Forelimb muscle (tissue), 1 donor: ENCODE data around the gene SHB. TPM values are rescaled to one million over a fixed set of nuclear protein-coding genes. Genes with fewer than 3 reads are reported as not detected.
"Not testable (repeated sequence)": the region's sequence is repeated elsewhere in the genome, so short reads cannot be mapped to it uniquely, and the experiment has no call there.

Experiments
- DNase-seq: peaks from one replicate; pipeline ENCODE4 v3.0.0-alpha.2; 2013; ENCODE audit warnings: low read depth
- polyA plus RNA-seq: library from polyadenylated mRNA; unstranded; fragments of 120-200 nt; gene quantifications from one replicate; pipeline ENCODE4 v1.2.1, GENCODE V29; 2013; ENCODE audit not compliant: insufficient read length

SHB gene
- polyA plus RNA-seq, 1 donor = 5.9 TPM

GRCh38 chr9:37969558-37970300 lies 99.3 kb downstream of the SHB start:
- DNase-seq = no peak

GRCh38 chr9:37969130-37969529 lies 99.9 kb downstream of the SHB start:
- DNase-seq = no peak

GRCh38 chr9:37968228-37968701 lies 100.8 kb downstream of the SHB start:
- no peak for DNase-seq

GRCh38 chr9:37967761-37968080 lies 101.3 kb downstream of the SHB start:
- no peak for DNase-seq

- no peak for DNase-seq
Observed at GRCh38 chr9:37967014-37967760, 101.8 kb downstream of the SHB start.

GRCh38 chr9:37966412-37967013 lies 102.5 kb downstream of the SHB start:
- no peak for DNase-seq

- not testable (repeated sequence) for DNase-seq
Observed at GRCh38 chr9:37965676-37966345, 103.2 kb downstream of the SHB start.

GRCh38 chr9:37965116-37965515 lies 103.9 kb downstream of the SHB start:
- DNase-seq = no peak

GRCh38 chr9:37964740-37965081 lies 104.3 kb downstream of the SHB start:
- DNase-seq = no peak

GRCh38 chr9:37963936-37964739 lies 104.9 kb downstream of the SHB start:
- DNase-seq = peak; percentile 40

GRCh38 chr9:37961351-37961750 lies 107.7 kb downstream of the SHB start:
- DNase-seq = no peak

GRCh38 chr9:37960631-37961030 lies 108.4 kb downstream of the SHB start:
- DNase-seq = no peak

GRCh38 chr9:37959976-37960375 lies 109.1 kb downstream of the SHB start:
- no peak for DNase-seq

GRCh38 chr9:37958154-37958553 lies 110.9 kb downstream of the SHB start:
- DNase-seq = no peak

GRCh38 chr9:37957664-37957953 lies 111.4 kb downstream of the SHB start:
- DNase-seq = no peak

GRCh38 chr9:37956904-37957663 lies 111.9 kb downstream of the SHB start:
- DNase-seq = no peak

GRCh38 chr9:37956423-37956820 lies 112.6 kb downstream of the SHB start:
- no peak for DNase-seq

- no peak for DNase-seq
Observed at GRCh38 chr9:37955781-37956422, 113.1 kb downstream of the SHB start.

- no peak for DNase-seq
Observed at GRCh38 chr9:37954581-37954981, 114.4 kb downstream of the SHB start.

GRCh38 chr9:37953775-37954437 lies 115.1 kb downstream of the SHB start:
- no peak for DNase-seq
